MCF 10A (cell line): ENCODE measurements around the gene LHX3. TPM values are rescaled to one million over a fixed set of nuclear protein-coding genes. Genes with fewer than 3 reads are reported as not detected.

Experiments used
- BruUV-seq: library from RNA; stranded (reverse); fragments of 400-500 nt; replicated peaks from 2 replicates; lab custom pipeline; 2021; lab: Mats Ljungman, UMichigan
- CTCF ChIA-PET: fragments of 300-600 bp; sonication (Branson Sonifier 250); formaldehyde crosslinking; extraction: SDS; loops from one replicate; lab custom pipeline; 2021; ENCODE audit warnings: antibody characterized with exemption, inconsistent platforms; lab: Yijun Ruan, JAX
- POLR2A ChIA-PET: fragments of 300-600, 350-650 bp; sonication (Branson Sonifier 250); formaldehyde crosslinking; extraction: SDS; loops from one replicate; lab custom pipeline; 2020; ENCODE audit warnings: antibody characterized with exemption, inconsistent platforms; lab: Yijun Ruan, JAX
- DNase-seq: peaks from one replicate; pipeline ENCODE4 v3.0.0-alpha.2; 2018; ENCODE audit not compliant: unreplicated experiment
- H3K27ac Mint-ChIP-seq: one replicate; pipeline ENCODE4 v1.8.0; 2022; ENCODE audit warnings: mild to moderate bottlenecking, low read depth, mixed read lengths; ENCODE audit not compliant: unreplicated experiment
- H3K27me3 Mint-ChIP-seq: one replicate; pipeline ENCODE4 v1.8.0; 2022; ENCODE audit warnings: mixed read lengths; ENCODE audit not compliant: insufficient read depth, unreplicated experiment
- H3K36me3 Mint-ChIP-seq: one replicate; pipeline ENCODE4 v1.8.0; 2022; ENCODE audit warnings: mild to moderate bottlenecking, moderate library complexity, mixed read lengths; ENCODE audit not compliant: insufficient read depth, unreplicated experiment
- H3K4me1 Mint-ChIP-seq: one replicate; pipeline ENCODE4 v1.8.0; 2022; ENCODE audit warnings: mixed read lengths; ENCODE audit not compliant: insufficient read depth, unreplicated experiment
- H3K4me3 Mint-ChIP-seq: one replicate; pipeline ENCODE4 v1.8.0; 2022; ENCODE audit warnings: mild to moderate bottlenecking, moderate library complexity, mixed read lengths; ENCODE audit not compliant: unreplicated experiment
- H3K9me3 Mint-ChIP-seq: one replicate; pipeline ENCODE4 v1.8.0; 2022; ENCODE audit warnings: mixed read lengths; ENCODE audit not compliant: unreplicated experiment
- CTCF ChIP-seq: fragments of 200-600 bp; IDR thresholded peaks from one replicate; pipeline ENCODE4 v1.8.0; 2022; ENCODE audit warnings: antibody characterized with exemption, mild to moderate bottlenecking; ENCODE audit not compliant: unreplicated experiment
- intact Hi-C: fragments of 100-400 bp; cut with micrococcal nuclease; formaldehyde crosslinking; loops from 2 replicates; pipeline ENCODE4 v1.14.1; 2022
- total RNA-seq: library from RNA; stranded (reverse); gene quantifications from 2 replicates; pipeline ENCODE4 v1.2.3, GENCODE V29; 2022

Gene LHX3
- total RNA-seq, 1 experiment from 2014 or later = 0.26 TPM

GRCh38 chr9:136191099-136191959 is 13.6 kb downstream of the LHX3 start:
- peaks cover 6% of the 10 kb centered on the region for H3K4me1 Mint-ChIP-seq

GRCh38 chr9:136190656-136191055 is 14.3 kb downstream of the LHX3 start:
- H3K4me1 Mint-ChIP-seq = no peaks in the 10 kb centered on the region
- no TSS peak for BruUV-seq

More at GRCh38 chr9:136191099-136191959, 13.6 kb downstream of the LHX3 start:
- Mint-ChIP-seq H3K27ac (no peak overlapping the region), H3K4me3 (no peak overlapping the region), H3K27me3 (peaks cover 40% of the 10 kb centered on the region), H3K36me3 (no peaks in the 10 kb centered on the region), H3K9me3 (no peaks in the 10 kb centered on the region)
- intact Hi-C loops = no loop called here
- ChIA-PET CTCF (no interaction called here), POLR2A (no interaction called here)
- no peak for TF ChIP-seq CTCF
- DNase-seq = no peak
- no TSS peak for BruUV-seq

GRCh38 chr9:136190237-136190601 is 14.7 kb downstream of the LHX3 start:
- ChIA-PET POLR2A (no interaction called here), CTCF (no interaction called here)
- TF ChIP-seq CTCF = no peak
- Mint-ChIP-seq H3K36me3 (no peaks in the 10 kb centered on the region), H3K4me3 (no peak overlapping the region), H3K4me1 (no peaks in the 10 kb centered on the region), H3K27ac (no peak overlapping the region), H3K9me3 (no peaks in the 10 kb centered on the region), H3K27me3 (peaks cover 36% of the 10 kb centered on the region)
- intact Hi-C loops = no loop called here
- DNase-seq = no peak
- no TSS peak for BruUV-seq

More at GRCh38 chr9:136190656-136191055, 14.3 kb downstream of the LHX3 start:
- ChIA-PET POLR2A (no interaction called here), CTCF (no interaction called here)
- no peak for TF ChIP-seq CTCF
- H3K27me3 Mint-ChIP-seq = peaks cover 34% of the 10 kb centered on the region
- H3K9me3 Mint-ChIP-seq = no peaks in the 10 kb centered on the region
- intact Hi-C loops = no loop called here
- H3K36me3 Mint-ChIP-seq = no peaks in the 10 kb centered on the region
- no peak overlapping the region for H3K4me3 Mint-ChIP-seq
- H3K27ac Mint-ChIP-seq = no peak overlapping the region
- DNase-seq = no peak

- Mint-ChIP-seq H3K9me3 (no peaks in the 10 kb centered on the region), H3K27ac (no peak overlapping the region), H3K36me3 (no peaks in the 10 kb centered on the region), H3K27me3 (peaks cover 42% of the 10 kb centered on the region), H3K4me1 (no peaks in the 10 kb centered on the region), H3K4me3 (no peak overlapping the region)
- TF ChIP-seq CTCF = no peak
- DNase-seq = no peak
- intact Hi-C loops = no loop called here
- POLR2A ChIA-PET = no interaction called here
- CTCF ChIA-PET = no interaction called here
- BruUV-seq = no TSS peak
Measured at GRCh38 chr9:136189394-136190236, 15.3 kb downstream of the LHX3 start.
